Neural progenitor cell (in vitro differentiated cells): ENCODE measurements around the gene SAMD13.

Source experiments
- CTCF ChIP-seq: fragments of 200-600 bp; sonication (generic); IDR thresholded peaks from 2 replicates; pipeline ENCODE4 v1.5.1; 2017; ENCODE audit warnings: antibody characterized with exemption, mild to moderate bottlenecking
- EZH2phosphoT487 ChIP-seq: fragments of 200-600 bp; sonication (generic); IDR thresholded peaks from 2 replicates; pipeline ENCODE4 v1.6.1; 2017; ENCODE audit warnings: antibody characterized with exemption

- TF ChIP-seq CTCF, result no peak
- no peak for TF ChIP-seq EZH2phosphoT487
Measured at GRCh38 chr1:84376000-84376910, 74.7 kb downstream of the SAMD13 start.
